Measurements from ENCODE around the gene GEMIN7.
A peak's percentile ranks its signal among the peaks of the same experiment; 100 is the strongest.

The GEMIN7 gene

DNA sequence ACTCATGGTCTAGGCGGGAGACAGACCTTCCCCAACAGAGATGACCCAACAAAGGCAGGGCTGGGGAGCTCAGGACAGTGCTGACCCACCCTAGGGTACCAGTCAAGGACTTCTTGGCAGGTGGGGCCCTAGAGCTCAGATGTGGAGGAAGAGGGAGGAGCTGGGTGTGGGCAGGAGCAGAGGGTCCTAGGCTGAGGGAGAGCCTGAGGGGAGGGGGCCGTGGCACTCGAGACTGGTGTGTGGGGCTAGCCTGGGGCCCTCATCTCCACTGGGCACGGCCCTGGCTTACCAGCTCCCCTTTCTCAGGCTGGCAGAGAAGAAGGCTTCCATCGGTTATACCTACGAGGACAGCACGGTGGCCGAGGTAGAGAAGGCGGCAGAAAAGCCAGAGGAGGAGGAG, 21.6 kb upstream of the GEMIN7 start:
- Histone ChIP-seq H3K27me3 (no peaks in the 10 kb centered on the region), H3K4me1 (ENCODE audit: control insufficient read depth in 1 of 2, insufficient read depth in 1 of 2, low read depth in 1 of 2, low read length in 1 of 2) (no peaks in the 10 kb centered on the region), H3K27ac (no peak overlapping the region), H3K9me3 (no peaks in the 10 kb centered on the region), H3K4me3 (ENCODE audit: low read depth in 1 of 2, low read length in 1 of 2) (no peak overlapping the region), H3K36me3 (peaks cover 100% of the 10 kb centered on the region)
- TF ChIP-seq, protein P1, sequence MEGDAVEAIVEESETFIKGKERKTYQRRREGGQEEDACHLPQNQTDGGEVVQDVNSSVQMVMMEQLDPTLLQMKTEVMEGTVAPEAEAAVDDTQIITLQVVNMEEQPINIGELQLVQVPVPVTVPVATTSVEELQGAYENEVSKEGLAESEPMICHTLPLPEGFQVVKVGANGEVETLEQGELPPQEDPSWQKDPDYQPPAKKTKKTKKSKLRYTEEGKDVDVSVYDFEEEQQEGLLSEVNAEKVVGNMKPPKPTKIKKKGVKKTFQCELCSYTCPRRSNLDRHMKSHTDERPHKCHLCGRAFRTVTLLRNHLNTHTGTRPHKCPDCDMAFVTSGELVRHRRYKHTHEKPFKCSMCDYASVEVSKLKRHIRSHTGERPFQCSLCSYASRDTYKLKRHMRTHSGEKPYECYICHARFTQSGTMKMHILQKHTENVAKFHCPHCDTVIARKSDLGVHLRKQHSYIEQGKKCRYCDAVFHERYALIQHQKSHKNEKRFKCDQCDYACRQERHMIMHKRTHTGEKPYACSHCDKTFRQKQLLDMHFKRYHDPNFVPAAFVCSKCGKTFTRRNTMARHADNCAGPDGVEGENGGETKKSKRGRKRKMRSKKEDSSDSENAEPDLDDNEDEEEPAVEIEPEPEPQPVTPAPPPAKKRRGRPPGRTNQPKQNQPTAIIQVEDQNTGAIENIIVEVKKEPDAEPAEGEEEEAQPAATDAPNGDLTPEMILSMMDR (IDR thresholded peaks at IDR 0.05), result no peak

DNA sequence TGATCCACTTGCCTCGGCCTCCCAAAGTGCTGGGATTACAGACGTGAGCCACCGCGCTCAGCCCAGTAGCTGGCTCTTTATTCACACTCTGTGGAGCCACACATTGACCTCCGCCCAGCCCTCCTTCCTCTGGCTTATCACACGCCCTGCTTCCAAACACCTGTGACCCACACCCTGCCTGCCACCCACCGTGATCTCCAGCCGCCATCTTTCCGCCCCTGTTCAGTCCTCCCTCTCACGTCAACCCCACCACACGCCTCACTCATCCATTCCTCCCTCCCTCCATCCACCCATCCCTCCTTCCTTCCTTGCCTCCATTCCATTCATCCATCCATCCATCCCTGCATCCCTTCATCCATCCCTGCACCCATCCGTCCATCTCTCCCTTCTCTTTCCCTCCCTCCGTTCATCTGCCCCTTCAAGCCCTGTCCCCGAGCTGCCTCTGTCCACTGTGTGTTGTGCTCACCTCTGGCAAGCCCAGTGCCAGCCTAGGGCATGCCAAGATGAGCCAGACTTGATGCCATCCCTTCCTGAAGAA, 20.4 kb upstream of the GEMIN7 start:
- H3K36me3 ChIP-seq, result peaks cover 98% of the 10 kb centered on the region
- H3K4me3 ChIP-seq (ENCODE audit: low read depth in 1 of 2, low read length in 1 of 2), result no peak overlapping the region
- no peaks in the 10 kb centered on the region for H3K27me3 ChIP-seq
- peak overlapping the region; percentile 1 for H3K27ac ChIP-seq
- H3K9me3 ChIP-seq, result no peaks in the 10 kb centered on the region
- TF ChIP-seq, protein P1 (IDR thresholded peaks at IDR 0.05), result no peak
- H3K4me1 ChIP-seq (ENCODE audit: control insufficient read depth in 1 of 2, insufficient read depth in 1 of 2, low read depth in 1 of 2, low read length in 1 of 2), result no peaks in the 10 kb centered on the region

DNA sequence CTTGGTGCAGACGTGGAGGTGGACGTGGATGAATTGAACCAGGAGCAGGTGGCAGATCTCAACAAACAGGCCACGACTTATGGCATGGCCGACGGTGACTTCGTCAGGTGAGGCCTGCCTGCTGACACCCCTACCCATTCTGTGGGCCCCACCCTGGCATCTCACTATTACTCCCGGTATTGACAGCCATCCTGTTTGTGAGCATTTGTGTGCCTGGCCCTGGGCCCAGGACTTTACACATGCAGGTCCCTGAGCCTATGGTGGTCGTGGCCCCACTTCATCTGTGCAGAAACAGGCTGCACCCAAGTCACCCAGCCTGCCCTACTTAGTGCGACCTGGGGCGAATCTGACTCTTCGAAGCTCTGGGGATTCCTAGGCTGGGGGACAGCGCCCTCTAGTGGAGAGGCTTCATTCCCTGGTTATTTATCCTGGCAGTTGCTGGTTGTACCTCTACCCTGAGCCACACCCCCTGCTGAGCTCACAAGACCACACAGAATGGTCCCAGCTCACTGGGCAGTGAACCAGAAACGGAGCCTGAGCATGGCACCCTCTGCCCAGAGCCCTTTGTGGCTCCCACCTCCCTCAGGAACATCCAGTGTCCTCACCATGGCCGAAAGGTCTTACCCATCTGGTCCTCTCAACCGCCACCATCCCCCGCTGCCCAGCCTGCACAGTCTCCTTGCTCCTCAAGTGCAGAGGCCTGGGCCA, 19.6 kb upstream of the GEMIN7 start:
- no peaks in the 10 kb centered on the region for H3K4me1 ChIP-seq (ENCODE audit: control insufficient read depth in 1 of 2, insufficient read depth in 1 of 2, low read depth in 1 of 2, low read length in 1 of 2)
- no peaks in the 10 kb centered on the region for H3K27me3 ChIP-seq
- no peak overlapping the region for H3K4me3 ChIP-seq (ENCODE audit: low read depth in 1 of 2, low read length in 1 of 2)
- no peak overlapping the region for H3K27ac ChIP-seq
- TF ChIP-seq, protein P1 (IDR thresholded peaks at IDR 0.05), result peak; percentile 77
- no peaks in the 10 kb centered on the region for H3K9me3 ChIP-seq
- peaks cover 98% of the 10 kb centered on the region for H3K36me3 ChIP-seq

DNA sequence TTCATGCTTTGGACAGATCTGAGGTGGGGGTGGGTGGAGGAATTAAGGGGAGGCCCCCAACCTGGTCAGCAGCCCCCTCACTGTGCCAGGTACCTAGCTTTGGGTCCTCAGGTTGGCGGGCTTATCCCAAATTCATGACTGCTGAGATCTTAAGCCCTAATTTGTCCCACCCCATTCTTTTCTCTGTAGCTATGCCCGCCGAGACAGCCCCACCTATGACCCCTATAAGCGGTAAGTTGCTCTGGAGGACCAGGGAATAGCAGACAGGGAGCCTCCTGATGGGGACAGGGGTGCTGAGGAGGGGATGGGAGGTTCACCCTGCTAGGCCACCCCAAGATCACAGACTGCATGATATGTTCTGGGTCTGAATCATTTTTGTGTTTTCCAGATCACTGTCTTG, 17.1 kb upstream of the GEMIN7 start:
- TF ChIP-seq, protein P1 (IDR thresholded peaks at IDR 0.05), result no peak
- no peak overlapping the region for H3K4me3 ChIP-seq (ENCODE audit: low read depth in 1 of 2, low read length in 1 of 2)
- no peaks in the 10 kb centered on the region for H3K27me3 ChIP-seq
- H3K36me3 ChIP-seq, result peaks cover 98% of the 10 kb centered on the region
- H3K27ac ChIP-seq, result no peak overlapping the region
- H3K9me3 ChIP-seq, result no peaks in the 10 kb centered on the region
- H3K4me1 ChIP-seq (ENCODE audit: control insufficient read depth in 1 of 2, insufficient read depth in 1 of 2, low read depth in 1 of 2, low read length in 1 of 2), result no peaks in the 10 kb centered on the region

DNA sequence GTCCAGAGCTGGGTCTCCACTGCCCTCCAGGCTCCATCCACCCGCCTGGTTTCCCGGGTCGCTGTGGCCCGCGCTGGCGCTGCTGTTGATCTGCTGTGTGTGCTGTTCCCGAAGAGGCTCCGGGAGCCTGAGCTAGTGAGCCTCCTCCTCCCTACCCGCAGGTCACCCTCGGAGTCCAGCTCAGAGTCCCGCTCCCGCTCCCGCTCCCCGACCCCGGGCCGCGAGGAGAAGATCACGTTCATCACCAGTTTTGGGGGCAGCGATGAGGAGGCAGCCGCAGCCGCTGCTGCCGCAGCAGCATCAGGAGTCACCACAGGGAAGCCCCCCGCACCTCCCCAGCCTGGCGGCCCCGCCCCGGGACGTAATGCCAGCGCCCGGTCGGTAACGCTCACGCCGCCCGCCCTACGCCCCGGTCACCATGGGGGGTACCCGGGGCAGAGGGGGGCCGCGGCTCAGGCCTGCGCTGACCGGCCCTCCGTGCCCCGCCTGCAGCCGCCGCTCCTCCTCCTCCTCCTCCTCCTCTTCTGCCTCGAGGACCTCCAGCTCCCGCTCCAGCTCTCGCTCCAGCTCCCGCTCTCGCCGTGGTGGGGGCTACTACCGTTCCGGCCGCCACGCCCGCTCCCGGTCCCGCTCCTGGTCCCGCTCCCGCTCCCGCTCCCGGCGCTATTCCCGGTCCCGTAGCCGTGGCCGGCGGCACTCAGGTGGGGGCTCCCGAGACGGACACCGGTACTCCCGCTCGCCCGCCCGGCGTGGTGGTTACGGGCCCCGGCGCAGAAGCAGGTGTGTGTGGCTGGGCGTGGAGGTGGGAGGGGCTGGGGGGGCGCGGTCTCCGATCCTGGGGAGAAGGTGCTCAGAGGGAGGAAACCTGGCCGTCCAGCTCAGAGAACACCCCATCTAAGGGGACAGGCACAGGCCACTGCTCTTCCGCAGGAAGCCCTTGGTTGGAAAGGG, 14.9 kb upstream of the GEMIN7 start:
- H3K9me3 ChIP-seq, result no peaks in the 10 kb centered on the region
- H3K4me3 ChIP-seq (ENCODE audit: low read depth in 1 of 2, low read length in 1 of 2), result no peak overlapping the region
- peaks cover 98% of the 10 kb centered on the region for H3K36me3 ChIP-seq
- H3K27me3 ChIP-seq, result no peaks in the 10 kb centered on the region
- TF ChIP-seq, protein P1 (IDR thresholded peaks at IDR 0.05), result no peak
- H3K27ac ChIP-seq, result no peak overlapping the region
- H3K4me1 ChIP-seq (ENCODE audit: control insufficient read depth in 1 of 2, insufficient read depth in 1 of 2, low read depth in 1 of 2, low read length in 1 of 2), result no peaks in the 10 kb centered on the region

Data from neutrophil (primary cell).